PFSK-1 (cell line): ENCODE measurements around the gene DNAJC5.

ENCODE experiments used
- REST ChIP-seq, 2 experiments: IDR thresholded peaks; 2 replicates each; pipeline versions ENCODE4 v1.6.1 to v1.8.0; 2011 to 2012; ENCODE audit warnings: low read depth in 2 of 2, low read length in 2 of 2, control low read depth in 1 of 2, inconsistent platforms in 1 of 2, mild to moderate bottlenecking in 1 of 2, moderate library complexity in 1 of 2; ENCODE audit not compliant: insufficient read depth in 1 of 2
- TAF1 ChIP-seq: IDR thresholded peaks from 2 replicates; pipeline ENCODE4 v1.6.1; 2012; ENCODE audit warnings: low read length, control low read depth, borderline replicate concordance; ENCODE audit not compliant: insufficient read depth

- TF ChIP-seq TAF1 (no peak), REST (IDR thresholded peaks at IDR 0.05; ENCODE audit: insufficient read depth in 1 of 2, low read depth in 2 of 2, low read length in 2 of 2) (no peak)
These were observed 40.1 kb upstream of the DNAJC5 start for GRCh38 chr20:63854766-63855362.
